Liver (tissue), 3 donors: Measurements from ENCODE around the gene KDM3B.

Source experiments
- CTCF ChIP-seq: fragments of 150-350 bp; IDR thresholded peaks from 2 replicates; pipeline ENCODE4 v1.5.1; 2017; ENCODE audit warnings: improper control_type of control experiment, low read depth, low read length; ENCODE audit not compliant: missing input control
- FOXA1 ChIP-seq: IDR thresholded peaks from 2 replicates; pipeline ENCODE4 v1.6.1; 2016; ENCODE audit warnings: antibody characterized with exemption
- FOXA2 ChIP-seq: IDR thresholded peaks from 2 replicates; pipeline ENCODE4 v1.6.1; 2016; ENCODE audit warnings: antibody characterized with exemption
- GABPA ChIP-seq, 2 donors: IDR thresholded peaks in 1 of 2; conservative IDR thresholded peaks in 1 of 2; 2 replicates each; pipeline ENCODE4 v1.6.1; 2016; ENCODE audit warnings: antibody characterized with exemption in 2 of 2, mild to moderate bottlenecking in 1 of 2, moderate library complexity in 1 of 2
- JUND ChIP-seq, 2 donors: IDR thresholded peaks; 2 replicates each; pipeline ENCODE4 v1.6.1; 2016; ENCODE audit warnings: antibody characterized with exemption in 2 of 2
- MAX ChIP-seq: IDR thresholded peaks from 2 replicates; pipeline ENCODE4 v1.6.1; 2016; ENCODE audit warnings: antibody characterized with exemption
- RAD21 ChIP-seq, 2 donors: IDR thresholded peaks; 2 replicates each; pipeline ENCODE4 v1.6.1; 2016; ENCODE audit warnings: antibody characterized with exemption in 2 of 2, mild to moderate bottlenecking in 2 of 2
- REST ChIP-seq: IDR thresholded peaks from 2 replicates; pipeline ENCODE4 v1.6.1; 2016; ENCODE audit warnings: antibody characterized with exemption, mild to moderate bottlenecking
- SP1 ChIP-seq: IDR thresholded peaks from 2 replicates; pipeline ENCODE4 v1.6.1; 2018; ENCODE audit warnings: antibody characterized with exemption, mild to moderate bottlenecking
- TAF1 ChIP-seq: conservative IDR thresholded peaks from 2 replicates; pipeline ENCODE4 v1.6.1; 2016; ENCODE audit warnings: antibody characterized with exemption, mild to moderate bottlenecking
- YY1 ChIP-seq: IDR thresholded peaks from 2 replicates; pipeline ENCODE4 v1.6.1; 2016; ENCODE audit warnings: antibody characterized with exemption, mild to moderate bottlenecking
- donor health status: healthy.
- donor health status: healthy.

GRCh38 chr5:138408023-138408422, 55.5 kb downstream of the KDM3B start:
- TF ChIP-seq CTCF: no peak
- no peak for TF ChIP-seq JUND (IDR thresholded peaks at IDR 0.05)
- TF ChIP-seq RAD21 (IDR thresholded peaks at IDR 0.05): no peak
- no peak for TF ChIP-seq TAF1
- no peak for TF ChIP-seq FOXA1
- TF ChIP-seq GABPA (IDR thresholded peaks at IDR 0.05 in 1 of 2, conservative IDR thresholded peaks at IDR 0.05 in 1 of 2): no peak
- TF ChIP-seq MAX: no peak
- TF ChIP-seq SP1: no peak
- no peak for TF ChIP-seq FOXA2
- TF ChIP-seq YY1: no peak
- TF ChIP-seq REST: no peak
